AG09319 (cell line): ENCODE measurements around the gene ALDOA.
A peak's percentile ranks its signal among the peaks of the same experiment; 100 is the strongest.

Experiments used
- DNase-seq: peaks from one replicate; pipeline ENCODE4 v3.0.0-alpha.2; 2010; ENCODE audit warnings: low read depth; ENCODE audit errors: extremely low read depth
- CTCF ChIP-seq: IDR thresholded peaks from 2 replicates; pipeline ENCODE4 v1.5.1; 2011; ENCODE audit warnings: low read depth, mild to moderate bottlenecking, inconsistent platforms, low read length, moderate library complexity

The ALDOA gene

GRCh38 chr16:30087181-30087898 is 21.8 kb downstream of the ALDOA start:
- DNase-seq: no peak
- no peak for TF ChIP-seq CTCF

- no peak for TF ChIP-seq CTCF
- no peak for DNase-seq
Observed at GRCh38 chr16:30088237-30088831, 22.8 kb downstream of the ALDOA start.

- no peak for DNase-seq
- TF ChIP-seq CTCF: no peak
Observed at GRCh38 chr16:30088832-30089624, 23.5 kb downstream of the ALDOA start.

GRCh38 chr16:30090610-30091331 is 25.2 kb downstream of the ALDOA start:
- no peak for TF ChIP-seq CTCF
- no peak for DNase-seq

GRCh38 chr16:30091474-30092372 is 26.2 kb downstream of the ALDOA start, which contains the start of gene TBX6:
TBX6 (minus strand) TSS chr16:30091924; CDS start chr16:30091193, 731 bp downstream.
- peak; percentile 61 for DNase-seq
- TF ChIP-seq CTCF: peak; percentile 67

GRCh38 chr16:30092373-30093010 is 26.9 kb downstream of the ALDOA start:
- TF ChIP-seq CTCF: peak; percentile 63
- no peak for DNase-seq
